ENCODE results near the gene CTPS2.

The CTPS2 gene

DNA sequence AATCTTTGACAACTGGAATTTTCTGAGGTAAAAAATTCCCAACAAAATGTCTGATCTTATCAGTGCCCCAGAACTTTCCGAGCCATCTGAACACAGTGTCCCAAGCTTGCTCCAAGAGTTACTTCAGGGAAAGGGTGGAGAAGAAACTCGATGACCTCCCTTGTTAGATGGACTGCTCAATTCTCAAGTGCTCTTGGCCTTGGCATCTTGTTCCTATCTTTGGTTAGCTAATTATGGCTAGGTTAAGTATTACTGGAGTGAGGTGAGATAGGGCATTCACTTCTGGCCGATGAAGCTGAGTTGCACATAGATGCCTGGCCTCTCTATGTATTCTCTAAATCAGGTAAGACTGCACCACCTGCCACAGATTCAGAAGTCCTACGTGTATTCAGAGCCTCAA lies 71.6 kb downstream of the CTPS2 start:
- DNase-seq = no peak
- H3K4me1 ChIP-seq = no peaks in the 10 kb centered on the region
- no peak overlapping the region for H3K4me3 ChIP-seq
- TF ChIP-seq, protein P1, sequence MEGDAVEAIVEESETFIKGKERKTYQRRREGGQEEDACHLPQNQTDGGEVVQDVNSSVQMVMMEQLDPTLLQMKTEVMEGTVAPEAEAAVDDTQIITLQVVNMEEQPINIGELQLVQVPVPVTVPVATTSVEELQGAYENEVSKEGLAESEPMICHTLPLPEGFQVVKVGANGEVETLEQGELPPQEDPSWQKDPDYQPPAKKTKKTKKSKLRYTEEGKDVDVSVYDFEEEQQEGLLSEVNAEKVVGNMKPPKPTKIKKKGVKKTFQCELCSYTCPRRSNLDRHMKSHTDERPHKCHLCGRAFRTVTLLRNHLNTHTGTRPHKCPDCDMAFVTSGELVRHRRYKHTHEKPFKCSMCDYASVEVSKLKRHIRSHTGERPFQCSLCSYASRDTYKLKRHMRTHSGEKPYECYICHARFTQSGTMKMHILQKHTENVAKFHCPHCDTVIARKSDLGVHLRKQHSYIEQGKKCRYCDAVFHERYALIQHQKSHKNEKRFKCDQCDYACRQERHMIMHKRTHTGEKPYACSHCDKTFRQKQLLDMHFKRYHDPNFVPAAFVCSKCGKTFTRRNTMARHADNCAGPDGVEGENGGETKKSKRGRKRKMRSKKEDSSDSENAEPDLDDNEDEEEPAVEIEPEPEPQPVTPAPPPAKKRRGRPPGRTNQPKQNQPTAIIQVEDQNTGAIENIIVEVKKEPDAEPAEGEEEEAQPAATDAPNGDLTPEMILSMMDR (IDR thresholded peaks at IDR 0.05) = no peak
- H3K9me3 ChIP-seq = no peaks in the 10 kb centered on the region
- no peak overlapping the region for H3K27ac ChIP-seq
- H3K36me3 ChIP-seq = peaks cover 0 to 8% (median 0%) of the 10 kb centered on the region in 3 donors
- no peaks in the 10 kb centered on the region for H3K27me3 ChIP-seq
- intact Hi-C loops (cut with DNase I; ENCODE audit: low total_unique reads) = no loop called here

DNA sequence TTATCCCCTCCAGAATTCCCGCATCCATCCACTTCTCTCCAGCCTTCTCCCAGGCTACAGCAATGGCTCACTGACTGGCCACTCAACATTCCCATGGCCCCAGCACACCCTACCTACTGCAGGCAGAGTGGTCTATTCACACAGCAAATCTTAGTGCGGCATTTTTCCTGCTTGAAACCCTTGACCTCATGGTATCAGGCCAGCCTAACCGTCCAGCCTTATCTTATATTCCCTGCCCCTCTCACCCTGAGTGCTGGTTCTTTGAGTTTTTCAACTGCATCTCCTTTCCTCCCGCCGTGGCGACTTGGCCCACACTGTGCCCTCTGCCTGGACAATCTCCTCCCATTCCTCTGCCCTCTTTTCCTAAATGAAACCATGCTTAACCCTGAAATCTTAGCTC lies 72.5 kb downstream of the CTPS2 start:
- peaks cover 0 to 8% (median 0%) of the 10 kb centered on the region in 3 donors for H3K36me3 ChIP-seq
- DNase-seq = no peak
- no peaks in the 10 kb centered on the region for H3K27me3 ChIP-seq
- no peak overlapping the region for H3K27ac ChIP-seq
- no peak overlapping the region for H3K4me3 ChIP-seq
- intact Hi-C loops (cut with DNase I; ENCODE audit: low total_unique reads) = no loop called here
- TF ChIP-seq, protein P1 (IDR thresholded peaks at IDR 0.05) = no peak
- no peaks in the 10 kb centered on the region for H3K9me3 ChIP-seq
- H3K4me1 ChIP-seq = no peaks in the 10 kb centered on the region

DNA sequence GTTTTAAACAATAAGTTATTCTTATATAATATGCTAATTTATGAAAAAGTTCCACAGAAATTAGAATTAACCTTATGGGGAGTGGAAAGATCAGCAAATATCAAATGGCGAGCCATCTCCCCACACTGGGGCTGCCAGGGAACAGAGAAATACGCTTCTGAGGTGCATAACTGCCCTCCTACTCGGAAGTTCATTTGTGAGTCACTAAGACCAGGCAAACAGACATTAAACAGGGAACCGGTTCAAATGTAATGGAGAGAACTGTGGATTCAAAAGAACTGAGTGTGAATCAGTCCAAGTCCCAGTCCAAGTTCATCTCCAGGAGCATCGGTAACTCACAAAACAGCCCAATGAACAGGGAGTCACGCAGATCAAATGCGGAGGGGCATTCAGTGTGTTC lies 73.9 kb downstream of the CTPS2 start:
- DNase-seq = no peak
- Histone ChIP-seq H3K9me3 (no peaks in the 10 kb centered on the region), H3K4me1 (no peaks in the 10 kb centered on the region), H3K27me3 (no peaks in the 10 kb centered on the region), H3K4me3 (no peak overlapping the region), H3K36me3 (peaks cover 0 to 8% (median 0%) of the 10 kb centered on the region in 3 donors), H3K27ac (no peak overlapping the region)
- intact Hi-C loops (cut with DNase I; ENCODE audit: low total_unique reads) = no loop called here
- TF ChIP-seq, protein P1 (IDR thresholded peaks at IDR 0.05) = no peak

DNA sequence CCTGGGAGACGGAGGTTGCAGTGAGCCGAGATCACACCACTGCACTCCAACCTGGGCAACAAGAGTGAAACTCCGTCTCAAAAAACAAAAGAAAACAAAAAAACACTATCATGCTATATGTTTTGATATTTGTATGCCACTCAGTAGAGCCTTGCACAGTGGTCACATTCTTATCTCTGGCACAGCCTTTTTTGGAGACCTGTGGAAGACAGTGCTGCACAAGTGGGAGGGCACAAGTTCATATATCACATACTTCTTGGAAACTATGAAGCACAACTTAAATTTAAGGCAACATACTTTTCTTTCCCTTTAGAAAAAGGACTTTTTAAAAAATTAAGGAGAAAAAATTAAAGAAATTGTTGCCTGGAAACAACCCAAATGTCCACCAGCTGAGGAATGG lies 76.9 kb downstream of the CTPS2 start:
- Histone ChIP-seq H3K36me3 (peaks cover 0 to 8% (median 0%) of the 10 kb centered on the region in 3 donors), H3K4me1 (no peaks in the 10 kb centered on the region), H3K9me3 (no peaks in the 10 kb centered on the region), H3K27ac (no peak overlapping the region), H3K4me3 (no peak overlapping the region), H3K27me3 (no peaks in the 10 kb centered on the region)
- intact Hi-C loops (cut with DNase I; ENCODE audit: low total_unique reads) = no loop called here
- TF ChIP-seq, protein P1 (IDR thresholded peaks at IDR 0.05) = no peak
- DNase-seq = no peak

DNA sequence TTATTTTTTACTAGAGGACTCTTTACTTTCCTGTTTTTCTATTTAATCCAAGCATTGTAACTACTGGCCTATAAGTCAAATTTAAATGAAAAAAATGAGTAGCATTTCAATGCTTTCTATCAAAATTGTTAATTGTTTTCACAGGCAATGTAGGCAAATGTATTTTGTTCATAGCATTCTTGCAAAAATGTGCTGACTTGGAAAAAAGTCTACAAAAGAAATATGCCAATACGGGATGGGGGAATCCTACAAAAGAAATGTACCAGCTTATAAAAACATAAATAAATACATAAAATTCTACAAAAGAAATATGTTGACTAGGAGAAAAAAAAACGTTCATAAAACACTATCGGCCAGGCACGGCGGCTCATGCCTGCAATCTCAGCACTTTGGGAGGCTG lies 77.4 kb downstream of the CTPS2 start:
- Histone ChIP-seq H3K4me1 (no peaks in the 10 kb centered on the region), H3K27me3 (no peaks in the 10 kb centered on the region), H3K9me3 (no peaks in the 10 kb centered on the region), H3K4me3 (no peak overlapping the region), H3K27ac (no peak overlapping the region), H3K36me3 (peaks cover 0 to 8% (median 0%) of the 10 kb centered on the region in 3 donors)
- no peak for DNase-seq
- TF ChIP-seq, protein P1 (IDR thresholded peaks at IDR 0.05) = no peak
- intact Hi-C loops (cut with DNase I; ENCODE audit: low total_unique reads) = no loop called here

DNA sequence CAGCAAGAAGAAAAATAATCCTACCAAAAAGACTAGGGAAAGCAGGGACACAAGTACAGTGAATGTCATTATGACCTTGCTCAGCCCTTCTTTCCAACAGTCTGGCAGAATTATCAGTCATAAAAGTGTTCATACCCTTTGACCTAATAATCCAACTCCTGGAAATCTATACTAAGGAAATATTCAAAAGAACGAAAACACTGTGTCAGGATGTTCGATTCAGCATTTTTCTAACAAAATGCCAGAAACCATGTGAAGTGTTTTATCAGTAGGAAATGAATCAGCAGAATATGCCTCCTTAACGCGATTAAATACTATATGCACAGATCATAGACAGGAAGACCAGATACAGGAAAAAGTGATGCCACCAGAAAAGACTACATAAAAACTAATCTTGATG lies 78.7 kb downstream of the CTPS2 start:
- Histone ChIP-seq H3K27ac (no peak overlapping the region), H3K4me1 (no peaks in the 10 kb centered on the region), H3K27me3 (no peaks in the 10 kb centered on the region), H3K4me3 (no peak overlapping the region), H3K9me3 (no peaks in the 10 kb centered on the region), H3K36me3 (peaks cover 0 to 8% (median 0%) of the 10 kb centered on the region in 3 donors)
- TF ChIP-seq, protein P1 (IDR thresholded peaks at IDR 0.05) = no peak
- DNase-seq = no peak
- intact Hi-C loops (cut with DNase I; ENCODE audit: low total_unique reads) = no loop called here
